ENCODE measurements around the gene MROH9.

GRCh38 chr1:171038284-171038683 lies 103.0 kb downstream of the MROH9 start:
- TF ChIP-seq POLR2AphosphoS5 (IDR thresholded peaks at IDR 0.05; ENCODE audit: low read depth, low read length), result no peak
- no peak for TF ChIP-seq REST (IDR thresholded peaks at IDR 0.05; ENCODE audit: insufficient read depth in 1 of 2, low read depth in 2 of 2, low read length in 2 of 2)
